NCI-H2107 (cell line): ENCODE data around the gene UBL4B.

Source experiments
- DNase-seq: peaks from one replicate; lab custom pipeline; 2025; lab: John Stamatoyannopoulos, UW

The UBL4B gene

GRCh38 chr1:110114784-110115183 is 2.5 kb downstream of the UBL4B start:
- DNase-seq, result no peak

GRCh38 chr1:110118636-110119396 is 6.6 kb downstream of the UBL4B start:
- no peak for DNase-seq

- DNase-seq, result no peak
Measured at GRCh38 chr1:110119843-110120242, 7.6 kb downstream of the UBL4B start.

- no peak for DNase-seq
Measured at GRCh38 chr1:110120960-110121561, 8.8 kb downstream of the UBL4B start.

- DNase-seq, result no peak
Measured at GRCh38 chr1:110123224-110123623, 11.0 kb downstream of the UBL4B start.

- DNase-seq, result no peak
Measured at GRCh38 chr1:110125810-110126209, 13.6 kb downstream of the UBL4B start.

GRCh38 chr1:110130113-110130591 is 17.9 kb downstream of the UBL4B start:
- DNase-seq, result no peak

- no peak for DNase-seq
Measured at GRCh38 chr1:110130989-110131388, 18.7 kb downstream of the UBL4B start.

GRCh38 chr1:110132682-110133081 is 20.4 kb downstream of the UBL4B start:
- no peak for DNase-seq

- no peak for DNase-seq
Measured at GRCh38 chr1:110133436-110133835, 21.2 kb downstream of the UBL4B start.

- peak; percentile 40 for DNase-seq
Measured at GRCh38 chr1:110134050-110134595, 21.9 kb downstream of the UBL4B start.

- DNase-seq, result no peak
Measured at GRCh38 chr1:110135246-110135645, 23.0 kb downstream of the UBL4B start.

- DNase-seq, result no peak
Measured at GRCh38 chr1:110135666-110136065, 23.4 kb downstream of the UBL4B start.

- DNase-seq, result peak; percentile 93
Measured at GRCh38 chr1:110136911-110137310, 24.7 kb downstream of the UBL4B start.

GRCh38 chr1:110138956-110139355 is 26.7 kb downstream of the UBL4B start:
- no peak for DNase-seq

- no peak for DNase-seq
Measured at GRCh38 chr1:110144366-110144765, 32.1 kb downstream of the UBL4B start.

- DNase-seq, result no peak
Measured at GRCh38 chr1:110148961-110149360, 36.7 kb downstream of the UBL4B start.

GRCh38 chr1:110150330-110151174 is 38.3 kb downstream of the UBL4B start, which contains the start of gene SLC6A17:
SLC6A17 (plus strand) TSS chr1:110150494; CDS start chr1:110166930, 16,436 bp downstream.
- no peak for DNase-seq

GRCh38 chr1:110151175-110151669 is 39.0 kb downstream of the UBL4B start:
- DNase-seq, result no peak

- no peak for DNase-seq
Measured at GRCh38 chr1:110152133-110152785, 40.0 kb downstream of the UBL4B start.

GRCh38 chr1:110153407-110153950 is 41.2 kb downstream of the UBL4B start:
- DNase-seq, result no peak
